GM03348 (cell line): ENCODE results near the gene CD34.

Source experiments
- DNase-seq: peaks from one replicate; pipeline ENCODE4 v3.0.0; 2012; ENCODE audit warnings: low spot score

CD34 gene

DNA sequence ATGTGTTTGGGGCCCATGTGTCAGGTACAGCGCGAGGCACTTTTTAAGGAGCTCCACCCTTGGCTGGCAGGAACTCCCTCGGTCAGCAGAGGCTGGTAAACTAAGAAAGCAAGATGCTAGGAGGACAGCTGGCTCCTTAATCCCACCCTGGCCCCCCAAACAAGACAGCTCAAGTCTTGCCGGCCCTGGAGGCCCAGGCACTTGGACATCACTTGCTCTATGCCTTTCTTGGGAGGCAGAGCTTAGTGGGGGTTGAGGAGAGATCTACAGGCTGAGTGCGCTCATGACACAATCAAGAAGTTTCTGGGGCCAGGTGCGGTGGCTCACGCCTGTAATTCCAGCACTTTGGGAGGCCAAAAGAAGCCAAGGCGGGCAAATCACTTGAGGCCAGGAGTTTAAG is 78.1 kb downstream of the CD34 start:
- no peak for DNase-seq

DNA sequence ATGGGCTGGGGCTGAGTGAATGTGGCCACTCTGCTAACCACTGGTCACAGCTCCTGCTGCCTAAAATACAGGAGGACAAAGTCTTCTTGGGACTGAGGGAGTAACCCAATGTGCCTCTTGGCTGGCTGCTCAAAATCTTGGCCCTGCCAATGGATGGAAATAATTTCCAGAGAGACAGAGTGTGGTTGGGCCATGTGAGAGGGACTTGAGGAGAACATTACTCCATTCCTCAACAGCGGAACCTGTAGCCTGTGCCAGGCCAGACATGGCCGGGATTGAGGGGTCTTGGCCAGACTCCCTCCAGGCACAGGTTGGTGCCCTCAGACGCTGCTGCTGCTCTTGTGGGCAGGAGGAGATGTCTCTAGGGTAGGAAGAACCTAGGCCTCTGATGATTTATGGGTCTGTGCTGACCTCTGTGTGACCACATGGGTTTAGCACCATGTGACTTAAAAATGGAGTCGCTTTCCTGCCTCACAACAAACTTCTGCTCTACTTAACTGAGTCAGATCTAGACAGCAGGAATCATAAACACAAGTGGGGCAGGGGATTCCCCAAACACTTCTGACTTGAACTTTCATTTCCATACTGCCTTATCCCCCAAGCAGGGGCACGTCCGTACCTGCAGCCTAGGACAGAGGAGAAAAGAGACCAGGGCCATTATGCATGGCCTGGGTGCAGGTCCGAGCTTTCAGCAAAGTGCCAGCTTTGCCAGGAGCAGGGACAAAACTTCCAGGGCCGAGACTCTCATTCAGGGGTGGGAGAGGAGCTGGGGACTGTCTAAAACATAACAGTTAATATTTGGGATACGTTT is 79.2 kb downstream of the CD34 start:
- no peak for DNase-seq
